ENCODE data around the gene MAFG.
"Not testable (repeated sequence)": the region's sequence is repeated elsewhere in the genome, so short reads cannot be mapped to it uniquely, and the experiment has no call there.

MAFG gene

GRCh38 chr17:81922566-81923301, 4.8 kb downstream of the MAFG start:
- no peak for FAIRE-seq

DNA sequence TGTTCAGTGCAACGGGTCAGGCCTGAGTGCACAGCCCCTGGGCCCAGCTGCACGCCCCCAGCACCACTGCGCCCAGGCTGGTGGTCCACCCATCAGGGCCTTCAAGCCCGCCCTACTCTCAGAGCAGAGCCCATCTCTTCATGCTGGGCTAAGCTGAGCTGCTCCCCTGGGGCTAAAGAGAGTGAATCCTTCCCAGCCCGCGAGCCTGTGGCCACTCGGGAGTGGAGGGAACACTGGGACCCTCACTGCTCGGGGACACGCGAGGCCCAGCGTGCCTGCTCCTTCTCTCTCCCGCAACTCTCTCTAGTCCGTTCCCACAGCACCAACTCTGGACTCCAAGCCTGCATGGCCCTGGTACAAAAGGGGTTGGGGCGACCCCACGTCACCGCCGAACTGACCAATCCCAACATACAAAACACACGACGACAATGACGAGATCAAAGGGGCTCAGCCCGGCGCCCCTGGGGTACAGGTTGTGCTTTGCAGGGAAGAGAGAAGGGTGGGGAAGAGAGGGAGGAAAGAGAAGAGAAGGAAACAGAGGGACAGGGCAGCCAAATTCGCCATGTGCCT, 5.5 kb downstream of the MAFG start:
- FAIRE-seq = no peak

DNA sequence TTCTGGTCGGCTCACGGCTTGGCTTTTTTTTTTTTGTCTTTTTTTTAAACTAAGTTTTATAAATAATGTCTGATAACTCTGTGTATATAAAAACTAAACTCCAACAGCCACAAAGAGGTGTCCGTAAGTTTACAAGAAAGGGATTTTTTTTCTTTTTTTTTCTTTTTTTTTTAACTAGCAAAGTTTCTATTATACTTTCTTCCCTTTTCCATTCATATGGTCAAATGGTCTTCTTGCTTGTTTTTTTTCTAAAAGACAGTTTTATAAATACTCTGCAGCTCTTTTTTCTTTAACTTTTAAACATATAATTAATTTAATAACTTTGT, 6.0 kb downstream of the MAFG start:
- peak; percentile 55 for FAIRE-seq

DNA sequence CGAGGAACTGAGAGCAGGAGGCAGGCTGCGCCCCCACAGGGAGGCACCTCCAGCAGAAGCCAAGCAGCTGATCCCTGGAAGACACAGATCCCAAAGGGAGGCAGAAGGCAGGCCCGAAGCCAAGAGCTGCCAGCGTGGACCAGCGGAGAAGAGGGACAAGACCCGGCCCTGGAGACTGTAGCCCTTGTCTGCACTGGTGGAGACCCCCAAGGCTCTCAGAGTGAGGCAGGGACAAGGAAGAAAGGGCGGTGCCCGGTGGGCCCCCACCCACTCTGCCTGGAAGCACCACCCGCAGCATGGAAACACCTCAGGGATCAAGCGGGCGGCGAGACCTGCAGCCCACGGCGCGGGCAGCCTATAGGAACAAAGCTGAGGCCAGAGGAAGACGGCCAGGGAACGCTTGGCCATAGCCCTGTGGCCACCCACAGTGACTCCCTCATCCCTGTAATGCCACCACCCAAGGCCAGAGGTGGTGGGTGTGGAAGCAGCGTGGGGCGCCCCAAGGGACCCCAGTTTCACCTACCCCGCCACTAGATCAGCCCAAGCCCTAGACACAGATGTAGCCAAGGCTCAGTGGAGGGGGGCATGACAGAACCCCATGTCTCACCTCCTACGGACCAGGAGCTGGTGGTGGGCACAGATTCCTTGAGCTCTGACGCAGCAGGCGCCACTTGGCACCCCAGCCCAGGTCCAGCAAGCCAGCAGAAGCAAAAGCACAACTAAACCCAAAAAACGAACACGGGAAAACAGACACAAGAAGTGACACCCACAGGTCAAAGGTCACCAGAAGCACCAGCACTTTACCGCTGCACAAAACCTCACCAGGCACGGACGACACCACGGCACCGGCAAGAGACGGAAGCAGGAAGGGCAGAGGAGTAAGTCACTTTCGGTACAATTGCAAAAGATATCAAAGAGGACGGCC, 6.7 kb downstream of the MAFG start:
- FAIRE-seq = no peak

DNA sequence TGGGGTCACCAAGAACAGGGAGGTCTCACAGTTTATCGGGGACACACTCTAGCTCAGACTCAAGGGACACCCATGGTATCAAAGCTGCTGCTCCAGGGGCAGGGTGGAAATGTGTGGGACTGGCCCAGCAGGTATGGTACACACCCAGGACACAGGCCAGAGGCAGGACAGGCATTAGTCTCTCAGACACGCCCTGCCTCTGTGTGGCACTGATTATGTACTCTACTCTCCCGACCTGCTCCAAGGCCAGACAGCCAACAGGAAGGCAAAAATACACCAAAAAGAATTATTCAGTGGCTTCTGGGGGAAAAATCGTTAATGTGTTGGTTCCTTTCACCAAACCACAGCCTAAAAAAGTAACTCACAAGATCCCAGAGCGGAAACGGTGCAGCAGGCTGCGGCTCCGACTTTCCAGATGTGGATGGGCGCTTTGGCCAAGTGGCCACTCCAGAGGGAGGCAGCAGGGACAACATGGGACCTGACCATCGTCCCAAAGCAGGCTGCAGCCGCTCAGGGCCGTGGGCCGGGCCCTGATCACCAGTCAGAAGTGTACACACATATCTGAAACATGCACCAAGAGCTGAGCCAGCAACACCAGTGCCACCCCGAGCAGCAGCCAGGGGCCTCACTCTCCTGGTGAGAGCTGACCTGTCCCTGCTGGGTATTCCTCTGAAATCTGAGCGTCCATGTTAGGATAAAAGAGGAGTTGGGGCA, 8.5 kb downstream of the MAFG start:
- no peak for FAIRE-seq

GRCh38 chr17:81918333-81918669, 9.2 kb downstream of the MAFG start:
- not testable (repeated sequence) for FAIRE-seq

DNA sequence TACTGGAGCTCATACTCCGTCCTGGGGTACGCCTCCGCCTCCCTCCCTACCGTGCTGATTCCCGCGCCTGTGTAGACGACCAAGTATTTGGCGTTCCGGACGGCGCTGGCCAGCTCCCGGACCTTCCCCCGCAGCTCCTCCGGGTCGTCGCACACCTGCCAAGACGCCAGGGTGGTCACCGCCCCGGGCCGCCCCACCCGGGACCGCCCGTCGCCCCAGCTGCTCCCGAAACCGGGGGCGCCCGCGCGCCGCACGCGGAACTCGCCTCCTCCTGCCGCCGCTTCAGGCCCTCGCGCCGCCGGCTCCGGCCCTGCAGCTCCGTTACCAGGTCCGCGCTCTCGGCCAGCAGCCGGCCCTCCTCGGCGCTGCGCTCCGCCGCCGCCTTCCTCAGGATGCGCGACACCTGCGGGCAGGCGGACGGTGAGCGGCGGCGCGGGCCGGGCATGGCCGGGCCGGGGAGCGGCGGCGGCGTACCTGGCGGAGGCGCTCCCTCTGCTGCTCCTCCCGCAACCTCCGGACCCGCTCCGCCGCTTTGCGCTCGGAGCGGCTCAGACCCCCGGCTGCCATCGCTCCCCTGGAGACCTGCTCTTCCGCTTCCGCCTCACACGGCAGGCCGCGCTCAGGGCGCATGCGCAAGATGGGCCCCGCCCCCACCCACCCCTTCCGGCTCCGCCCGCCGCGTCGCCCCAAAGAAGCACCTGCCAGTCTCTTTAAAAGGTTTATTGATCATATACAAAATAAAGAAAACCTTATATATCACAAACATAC, 9.8 kb downstream of the MAFG start, which contains the start of gene SIRT7:
Gene SIRT7 (minus strand): TSS at position 612 of the 768 bp plus-strand sequence. CDS start 45 bp downstream, at position 567.
- no peak for FAIRE-seq

GRCh38 chr17:81916234-81917001, 11.1 kb downstream of the MAFG start:
- no peak for FAIRE-seq

DNA sequence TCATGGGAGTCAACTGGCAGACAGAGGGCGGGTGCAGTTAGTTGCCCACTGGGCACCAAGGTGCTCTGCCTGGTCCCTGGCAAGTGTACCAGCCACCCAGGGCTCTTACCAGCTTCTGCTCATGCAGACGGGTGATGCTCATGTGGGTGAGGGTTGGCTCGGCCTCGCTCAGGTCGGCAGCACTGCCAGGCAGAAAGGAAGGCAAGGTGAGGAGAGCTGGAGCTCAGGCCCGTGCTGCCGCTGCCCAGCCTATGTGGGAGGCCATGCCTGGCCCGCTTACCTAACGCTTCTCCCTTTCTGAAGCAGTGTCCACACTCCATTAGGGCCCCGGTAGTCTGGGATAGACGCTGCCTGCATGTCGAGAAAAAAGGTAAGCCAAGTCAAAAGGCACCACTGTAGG, 12.2 kb downstream of the MAFG start:
- no peak for FAIRE-seq

- FAIRE-seq = no peak
Observed at GRCh38 chr17:81914103-81914850, 13.3 kb downstream of the MAFG start.

- FAIRE-seq = no peak
Observed at GRCh38 chr17:81913394-81914102, 14.0 kb downstream of the MAFG start.

GRCh38 chr17:81912441-81913309, 14.9 kb downstream of the MAFG start:
- no peak for FAIRE-seq

GRCh38 chr17:81911969-81912368, 15.6 kb downstream of the MAFG start:
- no peak for FAIRE-seq

GRCh38 chr17:81911277-81911961, 16.1 kb downstream of the MAFG start, which contains the start of gene PCYT2:
TSS of gene PCYT2 (minus strand) at chr17:81911399. CDS start at chr17:81911355, 44 bp downstream.
- FAIRE-seq = no peak

DNA sequence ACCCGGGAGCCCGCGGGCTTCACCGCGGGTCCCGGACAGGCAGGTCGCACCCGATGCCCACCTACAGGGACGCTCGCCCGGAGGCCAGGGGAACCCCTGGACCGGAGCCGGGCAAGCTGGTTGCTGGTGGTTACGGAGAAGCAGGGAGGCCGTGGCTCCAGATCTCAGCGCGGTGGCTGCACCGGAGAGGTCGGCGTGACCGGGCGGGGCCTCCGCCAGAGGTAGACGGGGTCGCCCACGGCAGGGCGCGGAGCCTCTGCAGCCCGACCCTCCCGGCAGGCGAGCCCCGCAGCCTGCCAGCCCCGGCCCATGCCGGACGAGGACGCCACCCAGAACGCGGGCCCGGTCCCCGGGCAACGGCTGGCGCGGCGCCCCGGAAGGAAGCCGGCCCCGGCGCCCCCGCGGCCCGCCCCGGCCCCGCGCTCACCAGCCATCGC, 16.7 kb downstream of the MAFG start:
- FAIRE-seq = no peak

DNA sequence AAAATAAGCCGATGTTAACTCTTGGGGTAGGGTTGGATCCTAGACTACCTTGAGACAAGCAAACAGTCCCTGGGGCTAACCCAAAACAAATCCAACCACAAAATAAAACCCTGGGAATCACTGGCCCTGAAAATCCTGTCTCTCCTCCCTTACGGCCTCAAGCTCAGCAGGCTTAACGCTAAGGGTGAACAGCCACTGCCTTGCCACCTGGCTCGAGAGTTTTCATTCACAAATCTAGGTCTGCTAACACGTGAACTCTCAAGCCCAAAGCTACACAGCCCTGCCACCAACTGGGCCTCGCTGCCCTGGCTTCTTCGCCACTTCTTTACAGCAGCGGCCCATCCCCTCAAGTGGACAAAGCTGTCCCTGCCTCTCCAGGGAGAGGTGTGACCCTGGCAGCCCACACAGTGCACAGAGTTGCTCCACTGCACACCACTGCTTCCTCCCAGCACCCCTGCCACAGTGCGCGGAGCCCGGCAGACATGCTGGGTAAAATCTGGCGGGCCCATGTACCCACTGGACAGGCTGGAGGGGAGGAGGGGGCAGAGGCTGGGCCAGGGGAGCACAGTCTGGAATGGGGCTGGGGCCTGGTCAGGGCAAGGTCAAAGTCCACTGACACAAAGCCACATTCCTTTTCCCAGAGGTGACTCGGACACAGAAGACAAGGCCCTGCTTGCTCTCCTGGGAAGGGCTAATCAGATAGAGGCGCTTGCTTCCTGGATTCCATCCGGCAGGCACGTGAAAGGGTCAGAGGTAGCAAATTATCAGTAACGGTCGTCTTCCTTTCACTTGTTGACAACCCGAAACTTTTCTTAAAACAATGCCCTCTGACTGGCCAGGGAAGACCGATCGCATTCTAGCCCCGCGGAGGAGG, 17.3 kb downstream of the MAFG start:
- FAIRE-seq = no peak

- FAIRE-seq = no peak
Observed at GRCh38 chr17:81909231-81909630, 18.3 kb downstream of the MAFG start.

All from TTC549 (cell line).